GM21381 (cell line): ENCODE measurements around the gene HOXB1.
"Not testable (repeated sequence)": the region's sequence is repeated elsewhere in the genome, so short reads cannot be mapped to it uniquely, and the experiment has no call there.

Source experiments
- ATAC-seq: cut with Tn5 transposase; IDR thresholded peaks from one replicate; pipeline ENCODE4 v1.9.1; 2021; ENCODE audit warnings: mild to moderate bottlenecking, moderate library complexity; ENCODE audit not compliant: unreplicated experiment

HOXB1 gene

DNA sequence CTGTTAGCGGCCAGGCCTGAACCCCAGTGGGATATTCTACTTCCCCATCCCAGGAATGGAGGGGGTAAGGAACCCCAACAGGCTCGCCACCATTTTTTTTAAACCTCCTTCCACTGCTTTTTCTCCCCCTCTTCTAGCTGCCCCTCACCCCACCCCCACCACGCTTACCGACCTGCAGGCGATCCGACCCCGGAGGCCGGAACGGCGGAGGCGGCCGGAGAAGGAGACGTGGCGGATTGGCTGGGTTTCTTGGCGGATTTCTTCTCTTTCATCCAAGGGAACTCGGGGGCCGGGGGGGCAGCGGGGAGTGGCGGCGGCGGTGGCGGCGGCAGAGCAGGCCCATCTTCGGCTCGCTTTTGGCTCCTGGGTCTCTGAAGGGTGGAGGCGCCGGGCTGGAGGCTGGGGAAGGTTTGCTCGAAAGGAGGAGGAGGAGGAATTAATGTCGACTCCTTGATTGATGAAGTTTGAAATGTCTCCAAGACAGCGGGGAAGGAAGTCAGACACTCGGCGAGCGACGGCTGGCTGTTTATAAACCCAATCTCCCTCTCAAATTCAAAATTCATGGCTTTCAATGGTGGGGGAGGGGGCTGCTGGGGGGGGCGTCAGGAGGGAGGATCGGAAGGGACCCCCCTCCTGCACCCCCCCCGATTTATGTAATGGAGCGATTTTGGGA lies 13.7 kb upstream of the HOXB1 start:
- ATAC-seq, result no peak

DNA sequence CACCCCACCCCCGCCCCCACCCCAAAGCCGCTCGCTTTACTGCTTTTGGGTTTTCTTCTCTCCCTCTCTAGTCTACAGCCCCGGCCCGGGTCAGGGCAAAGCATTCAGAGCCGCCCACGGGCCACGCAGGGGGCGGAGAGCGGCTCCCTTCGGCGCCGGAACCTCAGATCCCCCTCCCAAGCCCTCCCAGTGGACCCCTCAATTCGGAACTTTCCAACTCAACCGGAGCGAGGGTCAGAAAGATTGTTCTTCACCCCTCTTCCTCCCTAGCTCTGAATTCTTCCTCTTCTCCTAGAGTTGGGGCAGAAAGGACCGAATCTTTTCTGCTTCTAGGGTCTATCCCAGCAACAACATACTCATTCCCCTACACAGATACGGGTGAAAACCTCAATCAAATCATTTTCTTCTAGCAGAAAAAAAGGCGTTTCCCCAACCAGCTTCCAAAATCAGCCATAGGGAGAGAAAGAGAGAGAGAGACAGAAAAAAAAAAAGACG lies 13.1 kb upstream of the HOXB1 start:
- ATAC-seq, result no peak

DNA sequence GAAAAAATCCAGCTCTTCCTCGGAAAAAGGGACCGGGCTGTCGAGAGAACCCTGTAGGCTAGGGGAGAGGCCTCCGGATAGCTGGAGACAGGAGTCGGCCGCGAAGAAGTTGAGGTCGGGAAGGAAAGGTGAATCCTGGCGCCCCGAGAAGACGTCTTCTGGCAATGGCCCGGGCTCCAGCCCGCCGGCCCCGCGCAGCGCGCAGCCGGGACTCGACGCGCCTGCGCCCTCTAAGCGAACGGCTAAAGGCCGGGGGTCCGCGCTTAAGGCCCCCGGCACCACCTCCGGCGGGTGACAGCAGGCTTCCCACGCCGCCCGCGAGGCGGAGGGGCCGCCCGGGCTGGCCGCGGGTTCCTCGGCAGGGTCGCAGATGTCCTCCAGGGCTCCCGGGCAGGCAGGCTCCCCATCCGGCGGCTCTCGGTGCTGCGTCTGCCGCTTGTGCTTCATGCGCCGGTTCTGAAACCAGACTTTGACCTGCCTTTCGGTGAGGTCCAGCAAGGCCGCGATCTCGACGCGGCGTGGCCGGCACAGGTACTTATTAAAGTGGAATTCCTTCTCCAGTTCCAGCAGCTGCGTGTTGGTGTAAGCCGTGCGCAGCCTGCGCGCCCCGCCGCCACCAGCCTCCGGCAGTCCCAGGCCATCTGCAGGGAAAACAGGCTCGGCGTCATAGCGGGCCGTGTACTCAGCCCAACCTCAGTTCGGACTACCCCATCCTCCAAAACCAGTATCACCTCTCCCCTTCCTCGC lies 12.5 kb upstream of the HOXB1 start:
- peak; percentile 40 for ATAC-seq

DNA sequence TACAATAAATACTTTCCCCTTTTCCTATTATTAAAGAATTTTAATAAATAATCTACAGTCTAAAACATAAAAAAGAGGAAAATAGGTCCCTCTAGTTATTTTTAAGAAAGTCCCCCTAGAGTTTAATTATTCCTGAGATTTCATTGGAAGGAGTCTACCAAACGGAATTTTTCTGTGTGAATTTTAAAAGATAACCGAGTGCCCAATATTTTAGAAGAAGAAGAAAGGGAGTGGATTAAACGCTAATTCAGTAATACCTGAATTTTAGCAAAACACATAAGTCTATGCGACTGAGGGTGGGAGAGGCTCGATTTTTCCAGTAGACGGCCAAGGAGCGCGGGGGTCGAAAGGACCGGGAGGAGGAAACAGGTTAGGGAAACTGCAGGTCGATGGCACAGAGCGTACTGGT lies 11.9 kb upstream of the HOXB1 start:
- ATAC-seq, result no peak

DNA sequence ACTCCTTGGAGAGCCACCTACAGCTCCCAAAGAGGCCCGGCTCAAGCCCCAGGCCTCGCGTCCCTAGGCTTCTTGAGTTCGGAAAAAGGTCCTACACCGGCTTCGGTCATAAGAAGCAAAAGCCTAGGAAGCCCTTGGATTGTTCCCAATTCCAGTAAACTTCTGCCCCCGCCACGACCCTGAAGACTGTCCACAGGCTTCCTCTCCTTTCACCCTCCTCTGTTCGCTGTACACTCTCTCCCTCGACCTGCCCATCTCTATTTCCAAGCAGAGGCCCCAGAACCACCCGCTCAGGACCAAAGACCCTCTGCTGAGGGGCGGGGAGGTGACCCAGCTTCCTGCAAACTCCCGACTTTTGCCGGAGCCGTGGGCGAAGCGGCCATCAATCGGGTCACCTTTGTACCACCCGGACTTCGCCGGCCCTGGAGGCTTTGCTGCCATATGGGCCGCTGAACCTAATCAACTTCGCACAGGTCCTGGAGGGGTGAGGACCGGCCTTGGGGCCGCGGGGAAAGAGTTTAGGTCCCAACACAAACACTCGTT lies 11.4 kb upstream of the HOXB1 start:
- ATAC-seq, result no peak

DNA sequence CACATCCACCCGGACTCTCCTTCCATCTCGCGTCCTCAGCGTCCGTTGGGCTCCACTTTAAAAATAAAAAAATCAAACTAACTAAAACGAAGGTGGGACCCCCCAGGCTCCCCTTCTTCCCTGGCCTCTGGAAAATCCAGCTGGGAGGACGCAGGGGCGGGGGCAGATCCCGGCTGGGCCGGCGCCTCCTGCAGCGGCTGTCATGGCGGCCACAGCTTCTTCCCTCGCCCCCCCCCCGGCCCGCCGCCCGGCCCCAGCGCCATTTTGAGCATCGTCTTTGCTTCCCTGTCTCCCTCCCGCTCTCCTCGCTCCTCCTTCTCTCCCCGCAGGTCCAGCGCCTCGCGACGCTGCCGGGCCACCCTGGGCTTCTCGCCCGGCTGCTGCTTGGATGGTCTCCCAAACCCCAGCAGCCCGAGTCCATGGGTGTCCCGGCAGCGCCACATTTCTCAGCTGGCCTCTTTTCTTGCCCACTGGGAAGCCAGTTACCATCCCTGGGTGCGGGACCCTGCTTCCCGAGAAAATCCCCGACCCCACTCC lies 10.8 kb upstream of the HOXB1 start:
- ATAC-seq, result no peak

DNA sequence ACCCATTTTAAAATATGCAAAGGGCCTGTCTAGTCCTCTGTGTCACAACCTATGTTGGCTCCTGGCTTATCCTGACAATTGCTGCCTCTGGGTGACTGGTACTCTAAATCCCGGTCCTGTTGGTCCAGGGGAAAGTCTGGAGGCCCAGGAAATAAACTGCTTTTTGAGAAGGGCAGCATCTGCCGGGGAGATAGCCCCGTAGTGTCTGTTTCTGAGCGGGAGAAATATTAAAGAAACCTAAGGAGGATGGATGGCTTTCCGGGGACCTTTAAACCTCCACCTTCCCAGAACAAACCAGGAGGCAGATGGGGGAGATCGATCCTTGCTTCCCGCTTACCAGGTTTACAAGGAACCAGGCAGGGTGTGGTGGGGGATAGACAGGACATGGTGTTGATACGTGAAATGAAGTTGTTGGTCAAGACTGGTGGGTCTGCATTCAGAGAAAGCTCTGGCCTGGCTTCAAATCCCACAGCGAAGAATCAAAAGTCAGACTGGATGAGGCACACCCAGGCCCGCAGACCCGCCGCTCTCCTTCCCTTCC lies 10.3 kb upstream of the HOXB1 start:
- no peak for ATAC-seq

DNA sequence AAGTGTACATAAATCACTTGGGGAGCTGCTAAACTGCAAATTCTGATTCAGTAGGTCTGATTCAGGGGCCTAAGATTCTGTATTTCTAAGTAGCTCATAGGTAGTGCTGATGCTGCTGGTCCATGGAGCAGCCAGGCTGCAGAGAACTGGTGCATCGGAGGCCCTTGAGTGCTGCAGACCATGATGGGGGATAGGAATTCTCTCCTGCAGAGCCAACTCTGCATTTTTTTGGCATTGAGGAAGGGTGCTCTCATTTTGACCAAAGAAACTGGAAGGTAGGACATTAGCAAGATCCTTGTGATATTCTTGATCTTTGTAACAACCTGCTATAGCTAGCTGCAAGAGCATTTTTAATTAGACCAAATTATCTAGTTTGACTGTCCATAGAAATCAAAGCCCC lies 9.4 kb upstream of the HOXB1 start:
- ATAC-seq, result no peak

DNA sequence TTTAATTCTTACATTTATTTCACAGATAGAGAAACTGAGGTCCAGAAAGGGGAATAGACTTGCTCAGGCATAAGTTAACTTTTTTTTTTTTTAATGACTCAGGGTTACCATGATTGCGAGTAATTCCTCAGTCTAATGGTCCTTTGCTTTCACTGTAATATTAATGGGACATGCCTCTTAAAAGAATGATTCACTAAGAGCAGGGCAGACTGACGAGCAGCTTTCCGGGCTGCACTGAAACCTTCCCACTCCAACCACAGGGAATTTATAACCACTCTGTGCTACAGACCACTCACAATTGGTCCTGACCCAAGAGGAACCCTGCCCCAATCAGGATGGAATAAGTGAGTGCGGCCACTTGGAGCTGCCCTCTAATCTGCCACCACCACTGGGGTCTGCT lies 8.4 kb upstream of the HOXB1 start:
- no peak for ATAC-seq

DNA sequence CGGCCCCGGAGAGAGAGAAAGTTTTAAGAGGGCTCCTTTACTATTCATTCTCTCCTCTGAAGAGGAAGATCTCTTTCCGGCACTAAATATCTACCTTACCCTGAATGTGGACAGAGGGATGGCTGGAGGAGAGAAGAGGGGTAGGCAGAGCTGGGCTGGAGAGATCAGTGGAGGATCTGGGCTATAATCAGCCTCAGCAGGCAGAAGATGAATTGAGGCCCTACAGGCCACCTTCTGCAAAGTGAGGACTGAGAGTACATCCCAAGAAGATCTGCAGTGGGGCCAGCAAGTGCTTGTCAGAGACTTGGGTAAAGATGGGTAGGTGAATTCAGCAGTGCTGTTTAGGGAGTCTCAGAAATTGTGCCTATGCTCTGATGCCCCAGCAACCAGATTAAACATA lies 6.5 kb upstream of the HOXB1 start:
- ATAC-seq, result no peak

DNA sequence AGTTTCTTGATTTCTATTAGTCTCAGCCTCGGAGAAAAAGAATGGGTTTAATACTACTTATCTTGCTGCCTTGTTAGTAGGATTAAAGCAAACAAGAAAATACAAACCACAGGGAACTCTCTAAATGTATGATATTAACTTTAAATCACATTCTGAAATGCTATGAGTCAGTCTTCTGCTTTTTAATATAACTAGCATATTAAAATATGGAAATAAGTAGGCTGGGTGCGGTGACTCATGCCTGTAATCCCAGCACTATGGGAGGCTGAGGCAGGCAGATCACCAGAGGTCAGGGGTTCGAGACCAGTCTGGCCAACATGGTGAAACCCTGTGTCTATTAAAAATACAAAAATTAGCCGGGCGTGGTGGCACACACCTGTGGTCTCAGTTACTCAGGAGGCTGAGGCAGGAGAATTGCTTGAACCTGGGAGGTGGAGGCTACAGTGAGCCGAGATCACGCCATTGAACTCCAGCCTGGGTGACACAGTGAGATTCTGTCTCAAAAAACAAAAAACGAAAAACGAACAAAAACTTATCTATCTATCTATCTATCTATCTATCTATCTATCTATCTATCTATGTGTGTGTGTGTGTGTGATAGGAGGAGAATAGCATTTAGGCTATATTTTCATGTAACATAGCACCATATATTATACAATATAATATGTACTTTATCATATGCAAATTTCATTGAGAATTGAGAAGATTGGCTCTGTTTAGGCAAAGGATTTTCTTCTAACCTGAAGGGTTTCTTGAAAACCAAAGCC lies 5.2 kb upstream of the HOXB1 start:
- ATAC-seq, result not testable (repeated sequence)

DNA sequence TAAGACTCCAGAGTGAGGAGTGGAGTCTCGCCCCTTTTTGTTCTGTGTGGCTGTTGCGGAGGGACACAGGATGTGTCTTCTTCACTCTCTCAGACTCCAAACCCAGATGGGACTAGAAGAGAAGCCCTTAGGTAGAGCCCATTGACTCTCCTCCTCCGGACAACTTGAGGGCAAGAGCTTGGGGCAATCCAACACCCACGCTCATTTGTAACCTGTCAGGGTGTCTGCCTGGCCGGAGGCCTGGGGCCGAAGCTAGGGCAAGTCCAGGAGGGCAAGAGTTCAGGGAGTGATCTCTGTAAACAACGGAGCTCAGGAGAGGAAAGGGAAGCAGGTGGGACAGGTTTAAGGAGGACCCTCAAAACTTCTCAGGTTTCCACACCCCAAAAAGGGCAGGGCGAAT lies 1.4 kb upstream of the HOXB1 start:
- ATAC-seq, result no peak

DNA sequence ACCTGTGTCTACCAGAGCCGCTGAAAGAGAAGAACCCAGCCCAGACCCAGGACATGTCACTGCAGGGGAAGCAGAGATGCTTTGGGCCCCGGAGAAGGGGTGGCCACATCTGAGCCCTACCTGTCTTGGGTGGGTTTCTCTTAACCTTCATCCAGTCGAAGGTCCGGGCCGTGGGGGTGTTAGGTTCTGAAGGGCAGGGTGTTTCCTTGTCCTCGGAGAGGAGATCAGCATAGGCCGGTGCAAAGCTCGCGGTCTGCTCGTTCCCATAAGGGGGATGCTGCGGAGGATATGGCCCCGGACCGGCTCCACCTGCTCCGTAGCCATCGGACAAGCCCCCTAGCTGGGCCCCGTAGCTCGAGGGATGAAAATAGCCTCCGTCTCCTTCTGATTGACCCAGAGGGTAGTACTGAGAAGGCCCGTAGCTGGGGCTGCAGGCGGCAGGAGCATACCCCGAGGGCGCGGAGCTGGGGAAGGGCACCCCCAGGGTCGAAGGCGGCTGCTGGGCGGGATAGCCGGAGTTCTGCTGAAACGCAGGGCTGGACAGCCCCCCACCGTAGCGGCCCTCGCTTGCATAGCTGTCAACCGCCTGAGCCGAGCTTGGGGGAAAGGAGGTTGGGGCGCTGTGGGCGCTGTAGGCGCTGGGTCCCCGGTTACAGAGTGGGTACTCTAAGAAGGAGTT lies 464 bp downstream of the HOXB1 start:
- no peak for ATAC-seq

DNA sequence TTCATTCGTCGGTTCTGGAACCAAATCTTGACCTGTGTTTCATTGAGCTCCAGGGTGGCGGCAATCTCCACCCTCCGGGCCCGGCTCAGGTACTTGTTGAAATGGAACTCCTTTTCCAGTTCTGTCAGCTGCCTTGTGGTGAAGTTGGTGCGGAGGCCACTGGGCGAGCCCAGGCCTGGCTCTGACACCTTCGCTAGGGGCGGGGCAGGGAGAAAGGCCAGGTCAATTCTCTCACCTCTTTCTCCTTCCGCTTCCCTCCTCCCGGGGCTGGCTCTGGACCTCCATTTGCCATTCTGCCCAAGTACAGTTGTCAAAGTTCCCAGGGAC lies 1.2 kb downstream of the HOXB1 start:
- ATAC-seq, result no peak

DNA sequence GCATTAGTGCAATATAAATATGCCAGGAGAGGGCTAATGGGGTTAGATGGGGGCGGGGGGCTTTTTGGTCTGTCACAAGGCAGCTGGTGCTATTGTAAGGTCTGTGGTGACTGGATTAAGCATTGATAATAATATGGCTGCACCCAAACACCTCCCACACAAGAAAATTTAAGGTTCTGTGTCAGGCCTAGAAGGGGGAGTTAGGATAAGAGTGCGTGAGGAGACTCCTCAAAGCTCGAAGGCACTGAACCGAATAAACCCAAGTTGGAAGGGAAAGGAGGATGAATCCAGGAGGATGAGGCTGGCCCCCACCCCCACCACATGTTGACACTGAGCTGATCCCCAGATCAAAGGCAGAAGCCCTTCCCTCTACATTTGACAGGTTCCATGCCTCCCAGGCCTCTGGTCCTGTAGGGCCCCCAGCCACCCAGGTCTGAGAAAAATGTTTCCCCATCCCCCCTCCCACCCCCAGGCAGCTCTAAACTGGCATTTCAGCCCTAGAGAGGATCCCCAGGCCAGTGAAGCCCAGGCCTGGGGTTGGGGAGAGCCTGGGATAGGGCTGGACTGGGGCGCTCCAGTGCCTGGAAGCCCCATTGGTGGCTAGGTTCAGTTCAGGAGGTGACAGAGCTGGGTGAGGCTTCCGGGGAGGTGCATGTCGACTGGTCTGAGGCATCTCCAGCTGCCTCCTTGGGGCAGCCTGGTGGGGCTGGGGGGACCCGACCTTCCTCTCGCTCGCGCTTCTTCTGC lies 1.7 kb downstream of the HOXB1 start:
- ATAC-seq, result no peak

DNA sequence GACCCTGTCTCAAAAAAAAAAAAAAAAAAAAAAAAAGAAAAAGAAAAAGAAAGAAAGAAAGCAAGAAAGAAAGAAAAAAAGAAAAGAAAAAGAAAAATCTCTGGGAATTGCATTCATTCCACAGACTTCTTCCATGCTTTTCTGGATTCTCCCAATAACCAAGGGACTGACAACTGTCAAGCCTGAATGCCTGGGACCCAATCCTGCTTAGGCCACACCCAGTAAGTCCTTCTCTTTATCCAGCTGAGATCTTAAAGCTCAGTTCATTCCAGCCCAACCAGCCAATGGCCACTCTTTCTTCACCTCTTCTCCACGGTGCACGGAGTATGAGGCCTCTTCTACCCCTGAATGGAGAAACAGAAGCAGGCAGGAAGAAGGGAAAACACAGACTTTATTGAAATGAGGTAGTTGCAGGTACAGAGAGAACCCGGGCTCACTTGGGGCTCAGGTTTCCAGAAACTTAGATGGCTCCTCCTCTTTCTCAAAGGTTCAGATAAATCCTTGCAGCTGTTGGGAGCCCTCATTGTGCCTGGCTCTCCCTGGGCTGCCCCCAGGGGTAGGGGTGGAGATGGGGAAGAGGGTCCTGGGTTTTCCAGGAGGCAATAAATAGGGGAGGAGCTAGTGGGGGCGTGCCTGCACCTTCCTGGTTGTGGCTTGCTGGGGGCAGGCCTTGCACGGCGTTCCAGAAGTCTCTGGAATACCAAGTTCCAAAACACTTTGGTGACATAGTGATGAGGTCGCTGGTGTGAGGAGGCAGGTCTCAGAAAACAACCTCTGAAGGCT lies 2.5 kb downstream of the HOXB1 start:
- ATAC-seq, result no peak

DNA sequence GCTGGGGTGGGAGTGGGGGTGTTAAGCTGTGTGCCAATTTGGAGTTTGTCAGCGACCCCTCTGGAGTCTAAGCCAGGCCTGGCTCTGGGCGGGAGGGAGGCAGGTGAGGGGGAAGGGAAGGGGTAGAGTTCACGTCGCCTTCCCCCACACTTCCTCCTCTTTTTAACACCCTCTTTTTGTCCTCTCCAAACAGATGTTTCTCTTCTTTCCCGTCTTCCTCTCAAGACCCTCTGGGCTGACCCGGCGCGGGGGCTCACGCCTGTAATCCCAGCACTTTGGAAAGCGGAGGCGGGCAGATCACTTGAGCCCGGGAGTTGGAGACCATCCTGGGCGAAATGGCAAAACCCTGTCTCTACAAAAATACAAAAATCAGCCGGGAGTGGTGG lies 3.3 kb downstream of the HOXB1 start:
- ATAC-seq, result no peak

DNA sequence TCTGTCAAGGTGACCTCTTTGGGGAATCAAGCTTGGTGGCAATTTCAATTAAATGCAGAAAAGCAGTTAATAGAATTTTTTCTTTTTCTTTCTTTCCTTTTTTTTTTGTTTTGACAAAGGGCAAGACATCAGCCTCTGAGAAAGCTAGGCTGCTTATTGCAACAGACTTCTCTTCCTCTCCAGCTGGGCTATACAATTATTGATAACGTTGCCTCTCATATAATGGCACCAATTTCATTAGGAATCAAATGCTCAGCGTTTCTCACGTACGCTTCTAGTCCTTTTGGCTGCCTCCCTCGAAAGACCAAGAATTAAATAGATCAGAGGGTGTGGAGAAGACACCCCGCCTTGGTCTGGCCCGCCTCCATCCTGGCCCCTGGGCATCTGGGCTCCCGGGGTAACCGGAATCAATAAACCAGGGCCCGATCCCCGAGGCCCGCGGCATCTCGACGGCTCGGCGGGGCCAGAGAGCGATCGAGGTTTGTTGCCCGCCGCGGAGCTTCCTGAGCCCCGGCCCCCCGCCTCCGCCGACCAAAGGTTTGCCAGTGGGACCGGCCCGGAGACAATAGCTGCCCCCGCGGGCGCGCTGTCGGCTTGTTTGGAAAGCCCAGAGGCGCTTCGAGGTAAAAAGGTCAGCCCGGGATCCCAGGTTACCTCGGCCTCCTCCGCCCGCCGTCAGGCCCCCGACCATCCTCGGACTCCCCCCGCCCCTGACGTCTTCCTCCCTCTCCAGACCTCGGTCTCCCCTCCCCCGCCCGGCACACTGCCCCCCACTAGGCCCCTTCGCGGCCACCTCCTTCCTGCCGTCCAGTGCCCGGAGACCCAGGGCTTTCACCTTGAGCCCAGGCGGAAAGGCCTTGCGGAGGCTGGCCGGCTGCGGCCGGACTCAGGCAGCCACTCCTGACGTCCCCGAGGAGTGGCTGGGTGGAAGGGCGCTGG lies 3.9 kb downstream of the HOXB1 start:
- ATAC-seq, result no peak
